Measurements from ENCODE around the gene TOMM40.
"Not testable (repeated sequence)": the region's sequence is repeated elsewhere in the genome, so short reads cannot be mapped to it uniquely, and the experiment has no call there.

The TOMM40 gene

DNA sequence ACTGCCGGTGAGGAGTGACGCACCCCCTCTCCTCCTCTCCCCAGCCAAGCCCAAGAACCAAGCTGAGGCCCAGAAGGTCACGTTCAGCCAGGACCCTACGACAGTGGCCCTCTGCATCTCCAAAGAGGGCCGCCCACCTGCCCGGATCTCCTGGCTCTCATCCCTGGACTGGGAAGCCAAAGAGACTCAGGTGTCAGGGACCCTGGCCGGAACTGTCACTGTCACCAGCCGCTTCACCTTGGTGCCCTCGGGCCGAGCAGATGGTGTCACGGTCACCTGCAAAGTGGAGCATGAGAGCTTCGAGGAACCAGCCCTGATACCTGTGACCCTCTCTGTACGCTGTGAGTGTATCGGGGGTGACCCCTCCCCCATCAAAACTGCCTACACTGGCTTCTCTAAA lies 19.2 kb upstream of the TOMM40 start:
- no peak for DNase-seq (ENCODE audit: low read depth)

DNA sequence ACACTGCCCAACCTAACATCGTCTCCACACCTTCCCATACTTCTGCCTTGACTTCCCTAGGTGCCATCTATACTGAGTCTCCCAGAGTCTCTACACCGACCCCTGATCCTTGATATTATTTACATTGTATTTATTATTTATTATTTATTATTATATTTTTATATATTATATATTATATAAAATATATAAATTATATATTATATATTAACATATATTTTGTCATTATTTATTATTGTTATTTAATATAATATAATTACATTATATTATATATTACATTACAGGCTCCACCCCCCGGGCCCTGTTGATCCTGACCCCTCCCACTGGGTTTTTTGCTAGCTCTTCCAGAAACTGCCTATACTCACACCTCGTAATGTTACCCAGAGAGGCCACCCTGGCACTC lies 18.4 kb upstream of the TOMM40 start:
- DNase-seq (ENCODE audit: low read depth) = no peak

DNA sequence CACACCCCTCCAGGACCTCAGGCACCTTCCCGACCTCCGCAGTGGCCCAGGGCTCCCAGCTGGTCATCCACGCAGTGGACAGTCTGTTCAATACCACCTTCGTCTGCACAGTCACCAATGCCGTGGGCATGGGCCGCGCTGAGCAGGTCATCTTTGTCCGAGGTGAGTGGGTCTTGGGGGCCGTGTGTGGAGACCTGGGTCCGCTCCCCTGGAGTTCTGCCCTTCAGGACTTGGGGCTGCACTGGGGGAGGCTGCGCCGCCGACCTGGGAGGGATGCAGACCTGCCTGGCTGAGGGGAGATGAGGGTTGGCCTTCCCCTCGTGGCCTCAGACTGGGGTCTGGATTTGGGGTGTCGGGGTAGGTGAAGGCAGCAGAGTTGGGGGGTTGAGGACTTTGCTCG lies 16.7 kb upstream of the TOMM40 start:
- DNase-seq (ENCODE audit: low read depth) = no peak

DNA sequence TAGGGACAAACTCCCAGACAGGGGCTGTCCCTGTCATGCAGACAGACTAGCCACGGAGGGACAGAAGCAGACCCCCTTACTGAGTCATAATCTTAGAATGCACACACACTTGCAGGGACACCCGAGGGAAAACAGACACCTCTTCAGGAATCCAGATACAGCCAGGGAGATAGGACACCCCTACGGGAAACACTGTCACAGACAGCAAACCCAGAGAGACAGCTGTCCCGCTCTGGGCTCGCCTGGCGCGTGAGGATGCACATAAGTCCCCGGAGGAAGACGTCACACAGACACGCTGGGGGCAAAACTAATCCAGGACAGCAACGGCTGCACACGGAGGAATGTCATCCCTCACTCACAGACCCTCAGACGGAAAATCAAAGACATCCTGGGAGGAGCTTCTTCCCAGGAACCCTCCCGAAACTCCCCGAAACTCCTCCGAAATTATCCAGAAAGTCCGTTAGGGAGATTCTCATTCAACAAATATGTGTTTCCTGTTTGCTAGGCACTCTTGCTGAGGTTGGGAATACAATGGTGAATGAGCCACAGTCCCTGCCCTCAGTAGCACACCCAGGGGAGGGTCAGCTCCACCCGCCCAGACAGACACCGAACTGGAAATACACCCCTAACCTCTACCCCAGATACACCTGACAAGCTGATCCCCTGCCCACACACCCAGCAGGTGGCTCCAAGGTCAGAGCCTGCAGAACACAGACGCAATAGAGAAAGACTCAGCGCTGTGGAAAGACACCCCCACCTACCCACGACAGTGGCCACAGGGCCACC lies 15.2 kb upstream of the TOMM40 start:
- peak; percentile 51 for DNase-seq (ENCODE audit: low read depth)

DNA sequence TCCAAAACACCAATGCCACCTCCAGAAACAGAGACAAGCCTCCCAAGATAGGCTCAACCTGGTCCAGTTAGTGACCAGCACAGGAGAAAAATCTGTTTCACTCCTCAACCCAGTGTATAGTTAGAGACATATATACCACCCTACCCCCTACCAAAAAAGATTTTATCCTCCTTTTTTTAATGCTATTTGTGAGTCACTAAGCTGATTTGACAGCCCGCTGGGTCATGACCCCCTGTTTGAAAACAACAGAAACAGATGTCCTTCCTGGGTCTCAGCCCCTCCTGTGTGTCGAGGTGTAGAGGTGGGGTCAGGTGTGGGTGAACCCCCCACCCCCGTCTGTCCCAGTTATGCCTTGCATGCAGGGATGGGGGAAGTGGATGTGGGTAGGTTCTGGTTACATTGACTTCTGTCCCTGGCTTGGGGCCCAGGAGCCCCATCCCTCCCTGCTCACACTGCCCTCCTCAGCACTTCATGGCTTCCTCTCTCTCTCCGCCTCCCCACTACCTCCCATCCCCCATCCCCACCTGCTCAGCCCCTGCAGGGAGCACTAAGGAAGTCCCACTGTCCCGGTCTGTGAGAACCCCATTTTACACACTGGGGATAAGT lies 14.0 kb upstream of the TOMM40 start:
- peak; percentile 32 for DNase-seq (ENCODE audit: low read depth)

DNA sequence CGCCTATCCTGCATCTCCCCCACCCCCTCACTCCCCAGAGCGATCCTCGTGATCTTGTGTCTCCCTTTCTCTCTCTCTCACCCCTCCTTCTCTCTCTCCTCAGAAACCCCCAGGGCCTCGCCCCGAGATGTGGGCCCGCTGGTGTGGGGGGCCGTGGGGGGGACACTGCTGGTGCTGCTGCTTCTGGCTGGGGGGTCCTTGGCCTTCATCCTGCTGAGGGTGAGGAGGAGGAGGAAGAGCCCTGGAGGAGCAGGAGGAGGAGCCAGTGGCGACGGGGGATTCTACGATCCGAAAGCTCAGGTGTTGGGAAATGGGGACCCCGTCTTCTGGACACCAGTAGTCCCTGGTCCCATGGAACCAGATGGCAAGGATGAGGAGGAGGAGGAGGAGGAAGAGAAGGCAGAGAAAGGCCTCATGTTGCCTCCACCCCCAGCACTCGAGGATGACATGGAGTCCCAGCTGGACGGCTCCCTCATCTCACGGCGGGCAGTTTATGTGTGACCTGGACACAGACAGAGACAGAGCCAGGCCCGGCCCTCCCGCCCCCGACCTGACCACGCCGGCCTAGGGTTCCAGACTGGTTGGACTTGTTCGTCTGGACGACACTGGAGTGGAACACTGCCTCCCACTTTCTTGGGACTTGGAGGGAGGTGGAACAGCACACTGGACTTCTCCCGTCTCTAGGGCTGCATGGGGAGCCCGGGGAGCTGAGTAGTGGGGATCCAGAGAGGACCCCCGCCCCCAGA lies 12.8 kb upstream of the TOMM40 start:
- DNase-seq (ENCODE audit: low read depth) = no peak

DNA sequence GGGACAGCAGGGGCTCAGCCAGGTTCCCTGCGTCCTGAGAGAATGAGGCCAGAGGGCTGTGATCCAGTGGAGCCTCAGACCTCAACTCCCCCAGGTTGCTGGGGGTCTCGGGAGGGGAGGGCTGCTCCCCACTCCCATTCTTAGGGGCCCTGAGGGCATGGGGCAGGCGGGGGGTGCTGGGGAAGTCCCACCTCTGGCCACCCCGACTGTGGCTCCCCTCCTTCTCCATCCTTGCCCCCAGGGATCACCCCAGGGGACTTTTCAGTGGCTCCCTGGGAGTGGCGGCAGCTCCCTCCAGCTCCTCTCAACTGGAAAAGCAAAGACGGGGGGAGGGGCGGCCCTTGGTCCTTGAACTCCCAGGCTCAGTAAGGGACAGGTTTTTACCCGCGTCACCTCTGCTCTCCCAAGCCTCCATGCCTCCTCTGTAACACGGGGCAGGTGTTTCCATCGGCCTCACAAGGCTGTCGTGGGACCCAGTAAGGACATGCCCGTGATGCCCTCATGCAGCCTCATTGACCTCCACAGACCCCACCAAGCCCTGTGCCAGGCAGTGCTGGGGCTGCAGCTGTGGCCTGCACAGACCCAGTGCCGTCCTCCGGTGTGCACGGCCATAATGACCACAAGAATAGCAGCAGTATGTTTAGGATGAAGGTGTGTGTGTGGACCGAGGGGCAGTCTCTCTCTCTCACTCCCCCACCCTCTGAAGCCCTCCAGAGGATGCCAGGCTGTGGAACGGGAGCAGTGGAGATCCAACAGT lies 11.6 kb upstream of the TOMM40 start:
- DNase-seq (ENCODE audit: low read depth) = no peak

DNA sequence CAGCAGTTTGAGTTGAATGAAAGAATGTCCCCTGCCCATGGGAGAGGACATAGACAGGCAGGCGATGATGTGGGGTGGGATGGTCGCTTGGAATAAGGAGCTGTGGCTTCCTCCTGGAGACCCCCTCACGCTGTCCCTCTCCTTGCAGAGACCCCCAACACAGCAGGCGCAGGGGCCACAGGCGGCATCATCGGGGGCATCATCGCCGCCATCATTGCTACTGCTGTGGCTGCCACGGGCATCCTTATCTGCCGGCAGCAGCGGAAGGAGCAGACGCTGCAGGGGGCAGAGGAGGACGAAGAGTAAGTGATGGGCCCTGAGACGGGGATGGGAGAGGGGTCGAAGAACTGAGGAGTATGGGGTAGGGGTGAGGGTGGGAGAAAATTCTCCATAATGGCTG lies 9.0 kb upstream of the TOMM40 start:
- DNase-seq (ENCODE audit: low read depth) = no peak

DNA sequence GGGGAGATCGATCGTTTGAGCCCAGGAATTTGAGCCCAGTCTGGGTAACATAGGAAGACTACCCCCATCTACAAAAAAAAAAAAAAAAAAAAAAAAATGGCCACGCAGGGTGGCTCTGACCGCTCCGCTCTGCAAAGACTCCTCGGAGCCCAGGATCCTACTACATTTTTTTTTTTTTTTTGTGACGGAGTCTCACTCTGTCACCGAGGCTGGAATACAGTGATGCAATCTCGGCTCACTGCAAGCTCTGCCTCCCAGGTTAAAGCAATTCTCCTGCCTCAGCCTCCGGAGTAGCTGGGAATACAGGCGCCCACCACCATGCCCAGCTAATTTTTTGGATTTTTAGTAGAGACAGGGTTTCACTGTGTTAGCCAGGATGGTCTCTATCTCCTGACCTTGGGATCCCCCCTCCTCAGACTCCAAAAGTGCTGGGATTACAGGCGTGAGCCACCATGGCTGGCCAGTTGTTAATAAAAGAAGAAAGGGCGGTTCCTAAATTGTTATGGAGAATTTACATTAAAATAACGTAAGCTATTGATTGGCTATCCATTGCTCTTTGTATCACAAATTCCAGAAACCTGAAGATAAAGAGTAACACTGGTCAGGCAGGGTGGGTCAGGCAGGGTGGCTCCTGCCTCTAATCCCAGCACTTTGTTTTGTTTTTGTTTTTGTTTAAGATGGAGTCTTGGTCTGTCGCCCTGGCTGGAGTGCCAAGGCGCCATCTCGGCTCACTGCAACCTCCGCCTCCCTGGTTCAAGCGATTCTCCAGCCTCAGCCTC lies 8.2 kb upstream of the TOMM40 start:
- DNase-seq (ENCODE audit: low read depth) = not testable (repeated sequence)

DNA sequence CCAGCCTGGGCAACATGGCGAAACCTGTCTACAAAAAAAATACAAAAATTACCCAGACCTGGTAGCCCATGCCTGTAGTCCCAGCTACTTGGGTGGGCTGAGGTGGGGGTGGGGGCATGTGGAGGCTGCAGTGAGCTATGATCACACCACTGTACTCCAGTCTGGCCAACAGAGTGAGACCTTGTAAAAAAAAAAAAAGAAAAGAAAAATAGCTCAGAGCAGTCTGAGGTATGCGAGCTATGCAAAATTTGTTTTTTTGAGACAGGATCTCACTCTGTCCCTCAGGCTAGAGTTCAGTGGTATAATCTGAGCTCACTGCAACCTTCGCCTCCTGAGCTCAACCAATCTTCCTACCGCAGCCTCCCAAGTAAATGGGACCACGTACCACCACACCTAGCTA lies 7.1 kb upstream of the TOMM40 start:
- DNase-seq (ENCODE audit: low read depth) = peak; percentile 59

DNA sequence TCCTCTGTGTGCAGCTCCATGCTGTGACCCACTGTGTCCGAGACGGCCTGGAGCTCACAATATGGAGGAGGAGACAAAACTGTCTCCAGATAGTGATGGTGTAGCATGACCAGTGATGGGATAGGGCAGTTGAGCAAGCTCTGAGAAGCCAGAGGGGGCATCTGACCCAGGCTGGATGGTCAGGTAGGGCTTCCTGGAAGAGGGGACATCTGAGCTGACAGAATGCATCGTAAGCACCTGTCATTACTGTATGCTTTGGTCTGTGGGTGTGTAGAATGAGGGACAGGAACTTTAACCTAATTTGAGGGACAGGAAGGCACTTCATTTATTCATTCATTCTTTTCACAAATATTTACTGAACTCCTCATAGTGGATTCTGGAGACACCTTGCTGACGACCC lies 6.5 kb upstream of the TOMM40 start:
- DNase-seq (ENCODE audit: low read depth) = no peak

DNA sequence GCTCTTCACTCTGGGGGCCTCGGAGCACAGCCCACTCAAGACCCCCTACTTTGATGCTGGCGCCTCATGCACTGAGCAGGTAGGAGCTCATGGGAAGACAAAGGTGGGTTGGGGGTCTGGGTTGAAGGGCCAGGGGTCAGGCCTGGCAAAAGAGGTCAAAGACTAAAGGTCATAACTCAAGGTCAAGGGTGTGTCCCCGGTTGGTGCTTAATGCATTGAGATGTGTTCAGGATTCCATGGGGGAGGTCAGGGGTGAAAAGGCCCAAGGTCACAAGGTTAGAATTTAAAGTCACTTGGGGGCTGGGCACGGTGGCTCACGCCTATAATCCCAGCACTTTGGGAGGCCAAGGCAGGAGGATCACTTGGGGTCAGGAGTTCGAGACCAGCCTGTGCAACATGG lies 4.9 kb upstream of the TOMM40 start:
- DNase-seq (ENCODE audit: low read depth) = no peak

DNA sequence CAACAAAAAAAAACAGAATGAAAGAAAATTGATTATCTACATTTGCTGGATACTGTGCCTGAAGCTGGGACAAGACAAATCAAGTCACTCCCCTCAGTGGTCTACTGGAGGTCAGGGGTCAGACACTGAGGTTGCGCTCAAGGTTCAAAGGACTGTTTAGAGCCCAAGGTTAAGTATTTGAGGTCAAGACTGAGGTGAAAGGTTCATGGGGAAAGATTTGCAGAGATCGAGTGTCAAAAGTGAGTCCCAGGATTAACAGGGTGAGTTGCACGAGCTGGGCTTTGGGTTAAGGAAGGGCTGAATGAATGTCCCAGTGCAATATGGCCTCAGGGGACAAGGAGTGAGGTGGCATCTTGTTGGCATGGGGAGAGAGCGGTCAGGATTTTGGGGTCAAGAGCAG lies 3.4 kb upstream of the TOMM40 start:
- no peak for DNase-seq (ENCODE audit: low read depth)

DNA sequence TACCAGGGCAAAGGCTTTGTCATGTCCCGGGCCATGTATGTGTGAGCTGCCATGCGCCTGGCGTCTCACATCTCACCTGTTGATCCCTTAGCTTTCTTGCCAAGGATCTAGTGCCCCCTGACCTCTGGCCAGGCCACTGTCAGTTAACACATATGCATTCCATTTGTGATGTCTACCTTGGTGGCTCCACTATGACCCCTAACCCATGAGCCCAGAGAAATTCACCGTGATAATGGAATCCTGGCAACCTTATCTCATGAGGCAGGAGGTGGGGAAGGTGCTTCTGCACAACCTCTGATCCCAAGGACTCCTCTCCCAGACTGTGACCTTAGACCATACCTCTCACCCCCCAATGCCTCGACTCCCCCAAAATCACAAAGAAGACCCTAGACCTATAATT lies 2.7 kb upstream of the TOMM40 start:
- not testable (repeated sequence) for DNase-seq (ENCODE audit: low read depth)

DNA sequence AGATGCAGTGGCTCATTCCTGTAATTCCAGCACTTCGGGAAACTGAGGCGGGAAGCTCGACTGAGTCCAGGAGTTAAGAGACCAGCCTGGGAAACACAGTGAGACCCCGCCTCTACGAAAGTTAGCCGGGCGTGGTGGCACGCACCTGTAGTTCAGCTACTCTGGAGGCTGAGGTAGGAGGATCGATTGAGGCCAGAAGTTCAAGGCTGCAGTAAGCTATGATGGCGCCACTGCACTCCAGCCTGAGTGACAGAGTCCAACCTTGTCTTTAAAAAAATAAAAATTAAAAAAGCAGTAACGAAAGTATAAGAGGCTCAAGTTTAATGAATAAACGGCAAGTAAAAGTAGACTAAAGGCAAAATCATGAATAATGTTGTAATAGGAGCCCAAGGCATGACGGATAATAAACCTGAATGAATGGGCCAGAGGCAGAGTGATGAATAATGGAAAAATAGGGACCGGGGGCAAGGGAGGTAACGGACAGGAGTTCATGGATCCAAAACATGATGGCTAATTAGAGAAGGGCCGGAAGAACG lies 1.2 kb upstream of the TOMM40 start:
- no peak for DNase-seq (ENCODE audit: low read depth)

DNA sequence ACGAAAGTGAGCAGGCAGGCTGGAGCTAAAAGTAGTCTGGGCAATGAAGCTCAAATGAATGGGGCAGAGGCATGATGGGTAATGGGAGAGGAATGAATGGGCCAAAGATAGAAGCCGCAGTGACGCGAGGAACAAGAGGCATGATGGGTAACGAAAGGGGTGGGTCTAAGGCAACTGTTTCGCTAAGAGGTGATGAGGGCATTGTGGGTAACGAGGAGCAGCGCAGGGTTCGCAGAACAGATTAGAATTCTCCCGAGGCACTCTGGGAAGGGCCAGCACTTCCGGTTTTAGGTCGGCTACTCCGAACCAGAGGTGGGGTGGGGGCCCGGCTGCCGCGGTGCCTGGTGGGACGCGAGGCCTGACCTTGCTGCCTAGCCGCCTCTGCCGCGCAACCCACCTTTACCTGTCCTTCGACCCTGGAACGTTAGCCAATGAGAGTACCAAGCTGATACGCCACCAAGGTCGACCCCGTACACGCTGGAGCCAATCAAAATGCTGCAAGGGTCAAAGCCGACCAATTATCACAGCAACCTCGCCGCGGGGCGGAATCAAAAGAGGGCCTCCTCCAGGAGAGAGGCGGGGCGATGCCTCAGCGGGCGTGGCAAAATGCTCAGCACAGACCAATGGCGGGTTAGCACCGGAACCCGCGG lies 563 bp upstream of the TOMM40 start:
- DNase-seq (ENCODE audit: low read depth) = peak; percentile 100

DNA sequence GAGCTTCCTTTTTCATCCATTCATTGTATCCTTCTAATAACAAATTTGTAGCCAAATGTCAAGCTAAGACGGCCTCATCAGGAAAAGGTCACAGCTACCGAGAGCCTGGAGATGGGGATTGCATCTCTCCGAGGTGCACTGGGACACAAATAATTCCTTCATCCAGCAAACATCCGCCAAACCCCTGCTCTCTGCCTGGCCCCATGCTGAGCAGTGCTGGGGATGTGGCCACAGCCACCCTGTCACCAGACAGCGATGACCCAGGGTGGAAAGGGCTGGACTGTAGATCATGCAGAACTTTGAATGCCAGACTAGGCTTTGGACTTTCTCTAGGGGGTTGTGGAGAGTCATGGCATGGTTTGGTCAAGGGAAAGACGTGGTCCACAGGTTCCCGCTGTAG lies 1.9 kb downstream of the TOMM40 start:
- no peak for DNase-seq (ENCODE audit: low read depth)

DNA sequence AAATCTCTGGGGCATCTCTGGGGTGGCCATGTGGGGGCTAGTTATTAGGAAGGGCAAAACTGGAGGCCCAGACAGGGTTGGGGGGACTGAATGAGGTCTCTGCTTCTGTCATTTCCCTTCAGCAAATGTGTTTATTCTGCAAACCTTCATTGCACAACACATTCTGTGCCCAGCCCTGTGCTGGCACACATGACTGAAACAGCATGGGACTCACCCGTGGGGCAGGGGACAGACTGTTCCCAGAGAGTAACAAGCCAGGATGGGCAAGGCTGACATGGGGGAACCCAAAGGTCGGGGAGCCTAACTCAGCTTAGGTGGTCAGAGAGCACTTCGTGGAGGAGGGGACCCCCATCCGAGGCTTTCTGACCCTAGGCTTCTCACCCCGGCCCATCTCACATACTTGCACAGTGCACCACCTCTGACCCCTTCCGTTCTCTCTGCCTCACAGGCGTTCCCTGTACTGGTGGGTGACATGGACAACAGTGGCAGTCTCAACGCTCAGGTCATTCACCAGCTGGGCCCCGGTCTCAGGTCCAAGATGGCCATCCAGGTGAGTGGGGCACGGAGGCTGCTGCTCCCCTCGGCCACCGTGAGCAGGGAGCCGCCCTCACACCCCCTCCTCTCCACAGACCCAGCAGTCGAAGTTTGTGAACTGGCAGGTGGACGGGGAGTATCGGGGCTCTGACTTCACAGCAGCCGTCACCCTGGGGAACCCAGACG lies 2.4 kb downstream of the TOMM40 start:
- DNase-seq (ENCODE audit: low read depth) = no peak

DNA sequence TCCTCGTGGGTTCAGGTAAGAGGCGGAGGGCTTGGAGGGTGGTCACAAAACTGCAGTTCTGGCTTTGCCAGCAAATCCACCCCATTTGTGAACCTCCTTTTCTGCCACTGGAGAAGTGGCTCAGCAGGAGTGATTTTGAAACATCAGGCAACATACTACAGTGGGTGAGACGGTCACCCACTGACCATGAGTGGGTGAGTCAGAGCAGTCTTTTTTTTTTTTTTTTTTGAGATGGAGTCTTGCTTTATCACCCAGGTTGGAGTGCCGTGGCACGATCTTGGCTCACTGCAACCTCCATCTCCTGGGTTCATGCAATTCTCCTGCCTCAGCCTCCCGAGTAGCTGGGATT lies 3.0 kb downstream of the TOMM40 start:
- no peak for DNase-seq (ENCODE audit: low read depth)

DNA sequence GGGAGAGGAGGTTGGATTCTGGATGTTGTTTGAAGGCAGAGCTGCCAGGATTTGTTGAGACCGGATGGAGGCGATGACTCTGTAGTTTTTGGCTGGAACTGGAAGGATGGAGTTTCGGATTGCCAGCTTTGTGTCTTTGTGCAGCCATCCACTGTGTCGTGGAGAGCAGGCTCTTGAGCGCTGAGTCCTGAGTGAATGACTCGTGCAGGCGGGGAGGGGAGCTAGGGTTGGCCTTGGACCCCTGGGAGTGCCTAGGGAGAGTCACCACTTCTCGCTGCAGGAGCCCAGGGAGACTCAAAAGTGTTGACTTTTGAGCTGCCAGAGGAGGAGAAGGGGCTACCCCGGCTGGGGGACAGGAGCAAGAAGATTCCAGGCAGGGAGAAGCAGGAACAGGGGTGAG lies 3.9 kb downstream of the TOMM40 start:
- DNase-seq (ENCODE audit: low read depth) = no peak
